Parathyroid adenoma (tissue), 2 donors: Measurements from ENCODE around the gene ZNF580.

Experiments used
- H2AFZ ChIP-seq: fragments of 300-600 bp; sonication (generic); one replicate; pipeline ENCODE4 v1.7.0; 2017; ENCODE audit warnings: antibody characterized with exemption, mild to moderate bottlenecking
- H3K27ac ChIP-seq: fragments of 300-600 bp; sonication (generic); one replicate; pipeline ENCODE4 v1.7.0; 2017
- H3K27me3 ChIP-seq: fragments of 300-600 bp; sonication (generic); one replicate; pipeline ENCODE4 v1.7.0; 2017; ENCODE audit warnings: low read length; ENCODE audit not compliant: control insufficient read depth, insufficient read depth
- H3K36me3 ChIP-seq: fragments of 300-600 bp; sonication (generic); one replicate; pipeline ENCODE4 v1.7.0; 2017; ENCODE audit warnings: low read length; ENCODE audit not compliant: control insufficient read depth, insufficient read depth
- H3K4me1 ChIP-seq: fragments of 300-600 bp; sonication (generic); one replicate; pipeline ENCODE4 v1.7.0; 2017; ENCODE audit warnings: control low read depth
- H3K4me2 ChIP-seq: fragments of 300-600 bp; sonication (generic); one replicate; pipeline ENCODE4 v1.7.0; 2017; ENCODE audit warnings: low read length
- H3K4me3 ChIP-seq: fragments of 300-600 bp; sonication (generic); one replicate; pipeline ENCODE4 v1.7.0; 2017; ENCODE audit warnings: low read depth, low read length
- H3K79me2 ChIP-seq: fragments of 300-600 bp; sonication (generic); one replicate; pipeline ENCODE4 v1.7.0; 2017; ENCODE audit warnings: control low read depth
- H3K9ac ChIP-seq: fragments of 300-600 bp; sonication (generic); one replicate; pipeline ENCODE4 v1.7.0; 2017; ENCODE audit warnings: mild to moderate bottlenecking
- H3K9me3 ChIP-seq: fragments of 300-600 bp; sonication (generic); one replicate; pipeline ENCODE4 v1.7.0; 2017; ENCODE audit warnings: low read length; ENCODE audit not compliant: control insufficient read depth
- CTCF ChIP-seq: fragments of 300-600 bp; sonication (generic); IDR thresholded peaks from one replicate; pipeline ENCODE4 v1.7.0; 2017; ENCODE audit warnings: antibody characterized with exemption, mild to moderate bottlenecking
- donor health status: primary hyperparathyroidism.

The ZNF580 gene

DNA sequence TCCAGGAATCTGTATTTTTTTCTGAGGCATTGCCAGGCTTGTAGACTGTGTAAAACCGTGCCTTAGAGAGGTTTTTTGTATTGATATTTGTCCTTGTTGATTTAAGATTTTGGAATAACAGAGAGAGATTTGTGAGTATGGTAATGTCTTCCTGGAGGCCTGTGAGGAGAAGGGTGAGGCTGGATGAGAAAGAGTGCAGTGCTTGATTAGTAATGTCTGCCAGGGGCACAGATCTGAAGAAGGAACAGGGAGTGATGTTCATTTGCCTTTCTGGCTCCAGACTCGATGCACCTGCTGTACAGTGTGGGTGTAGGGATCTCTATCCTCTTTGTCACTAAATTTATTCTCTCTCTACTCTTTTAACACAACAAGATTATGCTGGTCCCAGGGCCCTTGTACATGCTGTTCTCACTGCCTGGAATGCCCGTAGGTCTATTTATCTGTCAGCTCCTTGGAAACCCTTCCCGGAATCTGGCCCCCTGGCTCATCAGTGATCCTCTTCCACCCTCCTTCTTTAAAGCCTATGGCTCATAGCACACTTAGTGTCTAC lies 45.7 kb upstream of the ZNF580 start:
- Histone ChIP-seq H3K27ac (no peak overlapping the region), H3K9ac (no peak overlapping the region), H2AFZ (no peak overlapping the region), H3K36me3 (no peaks in the 10 kb centered on the region), H3K4me1 (no peaks in the 10 kb centered on the region), H3K79me2 (peaks cover 4% of the 10 kb centered on the region), H3K9me3 (no peaks in the 10 kb centered on the region), H3K4me2 (no peak overlapping the region), H3K4me3 (no peak overlapping the region), H3K27me3 (no peaks in the 10 kb centered on the region)
- no peak for TF ChIP-seq CTCF

GRCh38 chr19:55596304-55596703 lies 44.5 kb upstream of the ZNF580 start:
- no peak overlapping the region for H3K9ac ChIP-seq
- TF ChIP-seq CTCF: no peak
- no peaks in the 10 kb centered on the region for H3K36me3 ChIP-seq
- H3K27me3 ChIP-seq: no peaks in the 10 kb centered on the region
- H3K9me3 ChIP-seq: no peaks in the 10 kb centered on the region
- no peak overlapping the region for H3K4me3 ChIP-seq
- H3K27ac ChIP-seq: no peak overlapping the region
- peaks cover 3% of the 10 kb centered on the region for H3K4me1 ChIP-seq
- no peak overlapping the region for H3K4me2 ChIP-seq
- H3K79me2 ChIP-seq: peaks cover 4% of the 10 kb centered on the region
- H2AFZ ChIP-seq: no peak overlapping the region

DNA sequence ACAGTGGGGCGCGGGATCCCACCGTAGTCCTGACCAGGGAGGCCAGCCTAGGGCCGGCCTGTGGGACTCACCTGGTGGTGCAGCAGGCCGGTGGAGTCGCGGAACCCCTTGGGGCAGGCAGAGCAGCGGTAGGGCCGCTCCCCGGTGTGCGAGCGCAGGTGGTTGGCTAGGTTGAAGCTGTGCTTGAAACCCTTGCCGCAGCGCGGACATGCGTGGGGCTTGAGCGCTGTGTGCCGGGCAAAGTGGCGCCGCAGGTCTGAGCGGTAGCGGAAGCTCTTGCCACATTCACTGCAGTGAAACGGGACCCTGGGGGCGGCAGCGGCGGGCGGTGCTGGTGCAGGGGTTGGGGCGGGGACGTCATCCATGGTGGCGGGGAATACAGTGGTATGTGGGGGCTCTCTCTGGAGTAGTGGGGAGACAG lies 43.3 kb upstream of the ZNF580 start:
- H3K79me2 ChIP-seq: peaks cover 4% of the 10 kb centered on the region
- H2AFZ ChIP-seq: no peak overlapping the region
- no peak for TF ChIP-seq CTCF
- peaks cover 3% of the 10 kb centered on the region for H3K4me1 ChIP-seq
- no peak overlapping the region for H3K4me2 ChIP-seq
- H3K36me3 ChIP-seq: no peaks in the 10 kb centered on the region
- H3K9me3 ChIP-seq: no peaks in the 10 kb centered on the region
- H3K9ac ChIP-seq: no peak overlapping the region
- no peak overlapping the region for H3K4me3 ChIP-seq
- H3K27me3 ChIP-seq: no peaks in the 10 kb centered on the region
- no peak overlapping the region for H3K27ac ChIP-seq

GRCh38 chr19:55598034-55598433 lies 42.8 kb upstream of the ZNF580 start:
- no peak overlapping the region for H3K9ac ChIP-seq
- H3K79me2 ChIP-seq: peaks cover 4% of the 10 kb centered on the region
- H3K4me1 ChIP-seq: peaks cover 3% of the 10 kb centered on the region
- H3K27me3 ChIP-seq: no peaks in the 10 kb centered on the region
- H3K4me3 ChIP-seq: no peak overlapping the region
- H3K4me2 ChIP-seq: no peak overlapping the region
- H3K27ac ChIP-seq: peak overlapping the region; percentile 96
- no peak for TF ChIP-seq CTCF
- H3K9me3 ChIP-seq: no peaks in the 10 kb centered on the region
- H3K36me3 ChIP-seq: no peaks in the 10 kb centered on the region
- no peak overlapping the region for H2AFZ ChIP-seq
